ENCODE results near the gene GALNT6.

Gene GALNT6

GRCh38 chr12:51391283-51392123 is at the start of gene GALNT6:
Gene GALNT6 (minus strand): TSS chr12:51391406. CDS start chr12:51379781, 11,625 bp downstream.
- peak; percentile 83 for DNase-seq

- DNase-seq: no peak
These were observed 48.1 kb upstream of the GALNT6 start for GRCh38 chr12:51439330-51439729.

GRCh38 chr12:51437431-51437830 is 46.2 kb upstream of the GALNT6 start:
- no peak for DNase-seq

- DNase-seq: peak; percentile 36
These were observed 43.1 kb upstream of the GALNT6 start for GRCh38 chr12:51434305-51434704.

- DNase-seq: no peak
These were observed 41.7 kb upstream of the GALNT6 start for GRCh38 chr12:51432921-51433320.

GRCh38 chr12:51430196-51430895 is 39.1 kb upstream of the GALNT6 start:
- DNase-seq: peak; percentile 74

GRCh38 chr12:51429700-51430099 is 38.5 kb upstream of the GALNT6 start:
- no peak for DNase-seq

GRCh38 chr12:51428256-51428655 is 37.0 kb upstream of the GALNT6 start:
- no peak for DNase-seq

GRCh38 chr12:51424662-51425539 is 33.7 kb upstream of the GALNT6 start, which contains the start of gene SLC4A8:
Gene SLC4A8 (plus strand): TSS chr12:51424831. CDS start chr12:51424988, 157 bp downstream.
- peak; percentile 98 for DNase-seq

- no peak for DNase-seq
These were observed 33.0 kb upstream of the GALNT6 start for GRCh38 chr12:51424094-51424661.

- DNase-seq: peak; percentile 80
These were observed 30.2 kb upstream of the GALNT6 start for GRCh38 chr12:51421266-51421884.

GRCh38 chr12:51419425-51420193 is 28.4 kb upstream of the GALNT6 start:
- DNase-seq: peak; percentile 89

GRCh38 chr12:51417826-51418225 is 26.6 kb upstream of the GALNT6 start:
- DNase-seq: no peak

GRCh38 chr12:51415931-51416330 is 24.7 kb upstream of the GALNT6 start:
- DNase-seq: peak; percentile 55

- no peak for DNase-seq
These were observed 22.6 kb upstream of the GALNT6 start for GRCh38 chr12:51413791-51414190.

- DNase-seq: no peak
These were observed 21.9 kb upstream of the GALNT6 start for GRCh38 chr12:51413149-51413548.

GRCh38 chr12:51409846-51410245 is 18.6 kb upstream of the GALNT6 start:
- no peak for DNase-seq

- no peak for DNase-seq
These were observed 16.4 kb upstream of the GALNT6 start for GRCh38 chr12:51407604-51408003.

- DNase-seq: no peak
These were observed 15.7 kb upstream of the GALNT6 start for GRCh38 chr12:51406859-51407258.

- no peak for DNase-seq
These were observed 15.1 kb upstream of the GALNT6 start for GRCh38 chr12:51406290-51406689.

GRCh38 chr12:51405801-51406207 is 14.6 kb upstream of the GALNT6 start:
- no peak for DNase-seq
